Upper lobe of right lung (tissue), 1 donor: ENCODE results near the gene GSN. TPM values are rescaled to one million over a fixed set of nuclear protein-coding genes. Genes with fewer than 3 reads are reported as not detected.
A peak's percentile ranks its signal among the peaks of the same experiment; 100 is the strongest.

Experiments used
- ATAC-seq: fragments of 200-7000 bp; cut with Tn5 transposase; one replicate; pipeline ENCODE4 v1.9.1; 2020; ENCODE audit warnings: mild to moderate bottlenecking, moderate library complexity
- DNase-seq: peaks from one replicate; pipeline ENCODE4 v3.0.0-alpha.2; 2020
- H3K27ac ChIP-seq: fragments of 200-600 bp; one replicate; pipeline ENCODE4 v1.8.0; 2022
- H3K27me3 ChIP-seq: fragments of 200-600 bp; one replicate; pipeline ENCODE4 v1.8.0; 2022; ENCODE audit warnings: mild to moderate bottlenecking
- H3K36me3 ChIP-seq: fragments of 200-600 bp; one replicate; pipeline ENCODE4 v1.8.0; 2022
- H3K4me1 ChIP-seq: fragments of 200-600 bp; one replicate; pipeline ENCODE4 v1.8.0; 2022
- H3K4me3 ChIP-seq: fragments of 200-600 bp; one replicate; pipeline ENCODE4 v1.8.0; 2022; ENCODE audit warnings: mild to moderate bottlenecking
- H3K9me3 ChIP-seq: fragments of 200-600 bp; one replicate; pipeline ENCODE4 v1.8.0; 2022
- intact Hi-C: fragments of 100-400 bp; cut with DNase I; formaldehyde crosslinking; loops from one replicate; pipeline ENCODE4 v1.11.0; 2022
- total RNA-seq: library from RNA; stranded (reverse); fragmentation: NEBNext Ultra II Directional; extraction: Animal tissue kit (Norgen Biotek cat#: 25700); gene quantifications from one replicate; pipeline ENCODE4 v1.2.1, GENCODE V29; 2021
- TF ChIP-seq, protein P1 (sequence below): fragments of 200-600 bp; IDR thresholded peaks from one replicate; pipeline ENCODE4 v1.8.0; 2022; ENCODE audit warnings: antibody characterized with exemption
- donor health status: DM: no; HTN: yes; CAD: no; lungs with severe emphysema.

The GSN gene
- total RNA-seq, 1 donor from 2014 or later: 464 TPM

DNA sequence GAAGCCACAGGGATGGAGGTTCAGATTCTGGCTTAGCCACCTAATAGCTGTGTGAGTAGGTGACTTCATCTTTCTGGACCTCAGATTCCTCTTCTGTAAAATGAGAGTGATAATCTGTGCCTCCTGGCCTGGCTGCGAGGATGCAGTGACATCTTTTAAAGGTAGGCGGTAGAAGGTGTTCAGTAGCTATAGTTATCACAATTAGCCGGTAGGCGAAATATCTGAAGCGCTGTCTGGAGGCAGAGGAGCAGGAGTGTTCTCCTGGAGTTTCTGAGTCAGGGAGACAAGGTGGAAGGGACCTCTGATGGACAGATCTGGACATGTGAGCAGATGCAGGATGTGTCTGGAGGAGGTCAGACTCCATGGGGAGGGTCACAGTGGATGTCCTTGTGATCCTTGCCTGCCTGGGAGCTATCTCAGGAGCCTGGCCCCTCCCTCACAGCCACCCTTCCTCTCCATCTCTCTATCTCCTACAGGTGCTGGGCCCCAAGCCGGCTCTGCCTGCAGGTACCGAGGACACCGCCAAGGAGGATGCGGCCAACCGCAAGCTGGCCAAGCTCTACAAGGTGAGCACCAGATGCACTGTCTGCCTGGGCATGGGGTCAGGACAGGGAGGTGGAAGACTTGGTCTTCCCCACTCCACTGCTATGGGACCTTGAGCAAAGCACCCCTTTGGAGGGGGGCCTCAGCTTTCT lies 45.6 kb downstream of the GSN start:
- no peaks in the 10 kb centered on the region for H3K27me3 ChIP-seq
- H3K27ac ChIP-seq: no peak overlapping the region
- peaks cover 94% of the 10 kb centered on the region for H3K36me3 ChIP-seq
- H3K9me3 ChIP-seq: no peaks in the 10 kb centered on the region
- intact Hi-C loops: loop anchor here (10.0 kb wide), 1 partner anchor 71 kb away; no protein-coding TSS in a partner anchor
- H3K4me3 ChIP-seq: no peak overlapping the region
- no peaks in the 10 kb centered on the region for H3K4me1 ChIP-seq
- DNase-seq (peak; percentile 50), ATAC-seq (no peak)
- TF ChIP-seq, protein P1, sequence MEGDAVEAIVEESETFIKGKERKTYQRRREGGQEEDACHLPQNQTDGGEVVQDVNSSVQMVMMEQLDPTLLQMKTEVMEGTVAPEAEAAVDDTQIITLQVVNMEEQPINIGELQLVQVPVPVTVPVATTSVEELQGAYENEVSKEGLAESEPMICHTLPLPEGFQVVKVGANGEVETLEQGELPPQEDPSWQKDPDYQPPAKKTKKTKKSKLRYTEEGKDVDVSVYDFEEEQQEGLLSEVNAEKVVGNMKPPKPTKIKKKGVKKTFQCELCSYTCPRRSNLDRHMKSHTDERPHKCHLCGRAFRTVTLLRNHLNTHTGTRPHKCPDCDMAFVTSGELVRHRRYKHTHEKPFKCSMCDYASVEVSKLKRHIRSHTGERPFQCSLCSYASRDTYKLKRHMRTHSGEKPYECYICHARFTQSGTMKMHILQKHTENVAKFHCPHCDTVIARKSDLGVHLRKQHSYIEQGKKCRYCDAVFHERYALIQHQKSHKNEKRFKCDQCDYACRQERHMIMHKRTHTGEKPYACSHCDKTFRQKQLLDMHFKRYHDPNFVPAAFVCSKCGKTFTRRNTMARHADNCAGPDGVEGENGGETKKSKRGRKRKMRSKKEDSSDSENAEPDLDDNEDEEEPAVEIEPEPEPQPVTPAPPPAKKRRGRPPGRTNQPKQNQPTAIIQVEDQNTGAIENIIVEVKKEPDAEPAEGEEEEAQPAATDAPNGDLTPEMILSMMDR: no peak

DNA sequence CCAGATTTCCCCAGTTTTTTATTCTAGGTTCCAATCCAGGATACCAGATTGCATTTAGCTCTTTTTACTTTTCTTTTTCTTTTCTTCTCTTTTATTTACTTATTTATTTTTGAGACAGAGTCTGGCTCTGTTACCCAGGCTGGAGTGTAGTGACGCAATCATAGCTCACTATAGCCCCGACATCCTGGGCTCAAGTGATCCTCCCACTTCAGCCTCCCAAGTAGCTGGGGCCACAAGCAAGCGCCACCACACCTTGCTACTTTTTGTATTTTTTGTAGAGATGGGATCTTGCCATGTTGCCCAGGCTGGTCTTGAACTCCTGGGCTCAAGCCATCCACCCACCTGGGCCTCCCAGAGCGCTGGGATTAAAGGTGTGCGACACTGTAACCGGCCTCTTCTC lies 48.4 kb downstream of the GSN start:
- H3K4me1 ChIP-seq: peaks cover 11% of the 10 kb centered on the region
- H3K27ac ChIP-seq: no peak overlapping the region
- H3K36me3 ChIP-seq: peaks cover 86% of the 10 kb centered on the region
- H3K9me3 ChIP-seq: no peaks in the 10 kb centered on the region
- TF ChIP-seq, protein P1: no peak
- intact Hi-C loops: loop anchor here (10.0 kb wide), 1 partner anchor 68 kb away; no protein-coding TSS in a partner anchor
- no peak overlapping the region for H3K4me3 ChIP-seq
- no peaks in the 10 kb centered on the region for H3K27me3 ChIP-seq
- ATAC-seq (no peak), DNase-seq (peak; percentile 20)

DNA sequence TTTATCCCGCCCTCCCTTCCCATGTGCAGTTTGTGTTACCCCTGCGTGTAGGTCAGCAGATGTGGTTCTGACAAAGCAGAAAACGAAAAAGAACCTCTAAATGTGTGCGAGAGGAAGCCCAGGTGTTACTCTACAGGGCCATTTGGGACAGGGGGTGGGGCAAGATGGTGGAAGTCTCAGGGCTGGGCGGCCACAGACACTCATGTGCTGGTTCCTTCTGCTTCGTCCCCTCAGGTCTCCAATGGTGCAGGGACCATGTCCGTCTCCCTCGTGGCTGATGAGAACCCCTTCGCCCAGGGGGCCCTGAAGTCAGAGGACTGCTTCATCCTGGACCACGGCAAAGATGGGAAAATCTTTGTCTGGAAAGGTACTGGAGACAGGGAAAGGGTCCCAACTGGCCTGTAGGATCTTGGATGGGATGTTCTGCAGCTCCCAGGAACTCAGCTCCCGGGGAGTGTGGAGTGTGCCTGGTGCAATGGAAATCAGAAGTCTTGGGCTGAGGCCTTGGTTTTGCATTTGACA lies 49.0 kb downstream of the GSN start:
- peaks cover 16% of the 10 kb centered on the region for H3K4me1 ChIP-seq
- DNase-seq (no peak), ATAC-seq (no peak)
- H3K27me3 ChIP-seq: no peaks in the 10 kb centered on the region
- TF ChIP-seq, protein P1: no peak
- H3K27ac ChIP-seq: no peak overlapping the region
- H3K9me3 ChIP-seq: no peaks in the 10 kb centered on the region
- H3K36me3 ChIP-seq: peaks cover 86% of the 10 kb centered on the region
- intact Hi-C loops: loop anchor here (10.0 kb wide), 1 partner anchor 68 kb away; no protein-coding TSS in a partner anchor
- H3K4me3 ChIP-seq: no peak overlapping the region

DNA sequence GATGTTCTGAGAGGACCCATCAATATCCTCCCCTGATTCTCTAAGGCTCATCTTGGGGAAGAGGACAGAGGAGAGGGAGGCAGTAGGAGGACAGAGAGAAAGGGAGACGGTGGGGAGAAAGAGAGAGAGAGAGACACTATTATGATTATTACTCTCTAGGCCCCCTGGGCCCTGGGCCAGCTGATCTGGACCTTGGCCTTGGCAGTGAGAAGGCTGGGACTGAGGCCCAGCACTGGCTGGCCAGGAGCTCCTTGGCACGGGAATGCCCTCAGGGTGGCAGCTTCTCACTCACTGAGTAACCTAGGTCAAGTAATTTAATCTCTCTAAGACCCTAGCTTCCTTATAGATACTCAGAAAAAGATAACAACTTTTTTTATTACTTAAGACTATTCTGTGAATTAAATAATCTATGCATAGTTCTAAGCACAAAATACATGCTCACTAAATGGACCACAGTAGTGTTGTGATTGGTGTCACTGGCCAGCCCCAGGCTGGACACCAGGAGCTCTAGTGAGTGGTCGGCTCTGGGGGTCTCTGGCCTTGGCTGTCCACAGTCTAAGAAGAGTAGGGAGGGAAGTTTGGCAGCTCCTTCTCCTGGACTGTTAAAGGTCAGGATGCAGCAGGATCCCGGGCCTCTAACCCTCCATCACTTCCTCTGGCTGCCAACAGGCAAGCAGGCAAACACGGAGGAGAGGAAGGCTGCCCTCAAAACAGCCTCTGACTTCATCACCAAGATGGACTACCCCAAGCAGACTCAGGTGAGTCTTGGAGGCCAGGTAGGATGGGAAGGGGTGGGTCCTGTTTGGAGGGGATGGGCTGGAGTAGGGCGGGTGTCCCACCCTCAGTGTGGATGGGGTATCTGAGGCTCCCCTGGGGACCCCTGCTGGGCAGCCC lies 50.0 kb downstream of the GSN start:
- no peaks in the 10 kb centered on the region for H3K9me3 ChIP-seq
- ATAC-seq (no peak), DNase-seq (no peak)
- intact Hi-C loops: loop anchor here (10.0 kb wide), 1 partner anchor 67 kb away; no protein-coding TSS in a partner anchor
- H3K27me3 ChIP-seq: no peaks in the 10 kb centered on the region
- H3K4me3 ChIP-seq: no peak overlapping the region
- peaks cover 27% of the 10 kb centered on the region for H3K4me1 ChIP-seq
- peaks cover 78% of the 10 kb centered on the region for H3K36me3 ChIP-seq
- TF ChIP-seq, protein P1: no peak
- peak overlapping the region; percentile 12 for H3K27ac ChIP-seq

DNA sequence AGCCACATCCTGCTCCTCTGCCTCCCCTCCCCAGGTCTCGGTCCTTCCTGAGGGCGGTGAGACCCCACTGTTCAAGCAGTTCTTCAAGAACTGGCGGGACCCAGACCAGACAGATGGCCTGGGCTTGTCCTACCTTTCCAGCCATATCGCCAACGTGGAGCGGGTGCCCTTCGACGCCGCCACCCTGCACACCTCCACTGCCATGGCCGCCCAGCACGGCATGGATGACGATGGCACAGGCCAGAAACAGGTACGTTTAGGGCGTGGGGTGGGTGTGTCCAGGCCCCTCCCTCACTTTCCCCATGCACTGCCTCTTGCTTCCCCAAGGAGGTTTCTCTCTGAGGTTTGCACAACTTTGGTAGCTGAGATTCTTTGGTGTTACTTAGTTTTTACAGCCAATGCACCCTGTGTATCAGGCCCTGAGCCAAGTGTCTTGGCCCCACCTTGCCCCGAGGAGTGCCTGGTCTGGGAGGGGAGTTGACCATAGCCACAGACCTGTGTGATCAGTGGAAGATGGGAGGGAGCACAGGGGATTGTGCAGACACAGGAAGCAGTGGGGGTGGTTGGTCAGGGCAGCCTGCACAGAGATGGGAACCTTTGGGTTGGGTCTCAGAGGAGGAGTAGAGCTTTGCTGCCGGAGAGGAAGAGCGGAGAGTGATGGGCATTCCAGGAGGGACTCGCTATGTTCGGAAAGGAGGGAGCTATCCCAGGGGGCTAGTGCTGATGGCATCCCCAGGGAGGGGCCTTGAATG lies 50.8 kb downstream of the GSN start:
- peaks cover 35% of the 10 kb centered on the region for H3K4me1 ChIP-seq
- ATAC-seq: no peak
- H3K9me3 ChIP-seq: no peaks in the 10 kb centered on the region
- no peak for DNase-seq
- intact Hi-C loops: loop anchor here (10.0 kb wide), 1 partner anchor 66 kb away; no protein-coding TSS in a partner anchor
- no peak overlapping the region for H3K27ac ChIP-seq
- peaks cover 78% of the 10 kb centered on the region for H3K36me3 ChIP-seq
- H3K27me3 ChIP-seq: no peaks in the 10 kb centered on the region
- TF ChIP-seq, protein P1: no peak
- no peak overlapping the region for H3K4me3 ChIP-seq
